Femur (tissue), 1 donor: Measurements from ENCODE around the gene CDH5.

ENCODE experiments used
- DNase-seq: peaks from one replicate; pipeline ENCODE4 v3.0.0-alpha.2; 2017

CDH5 gene

GRCh38 chr16:66395806-66396555 is 29.5 kb downstream of the CDH5 start:
- no peak for DNase-seq

- no peak for DNase-seq
Observed at GRCh38 chr16:66397736-66398433, 31.4 kb downstream of the CDH5 start.

GRCh38 chr16:66399031-66399430 is 32.5 kb downstream of the CDH5 start:
- DNase-seq, result no peak

GRCh38 chr16:66399930-66400329 is 33.4 kb downstream of the CDH5 start:
- DNase-seq, result peak; percentile 65

- no peak for DNase-seq
Observed at GRCh38 chr16:66400503-66401380, 34.3 kb downstream of the CDH5 start.

GRCh38 chr16:66401610-66402009 is 35.1 kb downstream of the CDH5 start:
- no peak for DNase-seq

GRCh38 chr16:66402166-66402565 is 35.7 kb downstream of the CDH5 start:
- no peak for DNase-seq

GRCh38 chr16:66402591-66403230 is 36.2 kb downstream of the CDH5 start:
- DNase-seq, result no peak

- DNase-seq, result no peak
Observed at GRCh38 chr16:66403531-66404145, 37.1 kb downstream of the CDH5 start.

- DNase-seq, result no peak
Observed at GRCh38 chr16:66405057-66405783, 38.7 kb downstream of the CDH5 start.

GRCh38 chr16:66406534-66407221 is 40.2 kb downstream of the CDH5 start:
- DNase-seq, result peak; percentile 90

- no peak for DNase-seq
Observed at GRCh38 chr16:66408163-66409048, 41.9 kb downstream of the CDH5 start.

GRCh38 chr16:66409156-66409555 is 42.7 kb downstream of the CDH5 start:
- DNase-seq, result no peak

- DNase-seq, result no peak
Observed at GRCh38 chr16:66412182-66412581, 45.7 kb downstream of the CDH5 start.

- no peak for DNase-seq
Observed at GRCh38 chr16:66414891-66415290, 48.4 kb downstream of the CDH5 start.

GRCh38 chr16:66416136-66416535 is 49.6 kb downstream of the CDH5 start:
- DNase-seq, result no peak

- no peak for DNase-seq
Observed at GRCh38 chr16:66416939-66417700, 50.6 kb downstream of the CDH5 start.

- no peak for DNase-seq
Observed at GRCh38 chr16:66418165-66418962, 51.9 kb downstream of the CDH5 start.
